Endodermal cell (in vitro differentiated cells): ENCODE data around the gene ATRNL1. TPM values are rescaled to one million over a fixed set of nuclear protein-coding genes. Genes with fewer than 3 reads are reported as not detected.
A peak's percentile ranks its signal among the peaks of the same experiment; 100 is the strongest.

Source experiments
- DNase-seq: peaks from one replicate; pipeline ENCODE4 v3.0.0-alpha.2; 2017
- H3K27ac ChIP-seq: 2 replicates; pipeline ENCODE4 v1.5.1; 2013; ENCODE audit warnings: mild to moderate bottlenecking, low read depth, low read length, moderate library complexity
- H3K27me3 ChIP-seq: 2 replicates; pipeline ENCODE4 v1.6.1; 2013; ENCODE audit warnings: mild to moderate bottlenecking, low read length, moderate library complexity; ENCODE audit not compliant: insufficient read depth, control insufficient read depth, poor library complexity, severe bottlenecking
- H3K36me3 ChIP-seq: 2 replicates; pipeline ENCODE4 v1.7.0; 2013; ENCODE audit warnings: mild to moderate bottlenecking, low read length, moderate library complexity; ENCODE audit not compliant: control insufficient read depth, insufficient read depth
- H3K4me1 ChIP-seq: one replicate; pipeline ENCODE4 v1.7.0; 2013; ENCODE audit warnings: low read length; ENCODE audit not compliant: control insufficient read depth, insufficient read depth
- H3K4me3 ChIP-seq: 2 replicates; pipeline ENCODE4 v1.5.1; 2013; ENCODE audit warnings: mild to moderate bottlenecking, low read length, moderate library complexity
- H3K9ac ChIP-seq: 2 replicates; pipeline ENCODE4 v1.6.1; 2013; ENCODE audit warnings: mild to moderate bottlenecking, low read length, moderate library complexity; ENCODE audit not compliant: poor library complexity, severe bottlenecking; ENCODE audit errors: extremely low read depth
- H3K9me3 ChIP-seq: 2 replicates; pipeline ENCODE4 v1.6.1; 2013; ENCODE audit warnings: mild to moderate bottlenecking, low read length, moderate library complexity; ENCODE audit not compliant: control insufficient read depth
- H3K27ac Mint-ChIP-seq: 2 replicates; pipeline ENCODE4 v1.8.0; 2020; ENCODE audit warnings: mixed read lengths
- H3K27me3 Mint-ChIP-seq: 2 replicates; pipeline ENCODE4 v1.8.0; 2021; ENCODE audit warnings: mild to moderate bottlenecking, mixed read lengths; ENCODE audit not compliant: insufficient read depth
- H3K36me3 Mint-ChIP-seq: 2 replicates; pipeline ENCODE4 v1.8.0; 2020; ENCODE audit warnings: low read depth, mixed read lengths
- H3K4me1 Mint-ChIP-seq: 2 replicates; pipeline ENCODE4 v1.8.0; 2020; ENCODE audit warnings: mixed read lengths
- H3K4me3 Mint-ChIP-seq: 2 replicates; pipeline ENCODE4 v1.8.0; 2020; ENCODE audit warnings: mild to moderate bottlenecking, moderate library complexity, mixed read lengths
- H3K9me3 Mint-ChIP-seq: 2 replicates; pipeline ENCODE4 v1.8.0; 2020; ENCODE audit warnings: mild to moderate bottlenecking, mixed read lengths
- WGBS, 2 experiments: methylation state at CpG; one replicate each; pipeline versions ENCODE4 v1.1.5 to v1.1.7; 2013; ENCODE audit warnings: missing lambda C conversion rate in 2 of 2, mixed read lengths in 1 of 2; ENCODE audit not compliant: insufficient coverage in 1 of 2, insufficient read length in 1 of 2; 5-methylcytosine and 5-hydroxymethylcytosine counted together
- total RNA-seq, 2 donors: library from RNA; stranded (reverse); fragmentation: NEBNext Ultra II Directional in 1 of 2; extraction: Animal tissue kit (Norgen Biotek cat#: 25700) in 1 of 2; gene quantifications; 2 replicates in 1 of 2; 3 replicates in 1 of 2; pipeline ENCODE4 v1.2.1, GENCODE V29; 2021
- TF ChIP-seq, protein P1 (sequence below): fragments of 200-600 bp; sonication (generic); conservative IDR thresholded peaks from 2 replicates; pipeline ENCODE4 v1.5.0; 2021; ENCODE audit warnings: antibody characterized with exemption, mild to moderate bottlenecking

The ATRNL1 gene
- total RNA-seq, 2 donors from 2014 or later, result 8.0 to 9.0 TPM

DNA sequence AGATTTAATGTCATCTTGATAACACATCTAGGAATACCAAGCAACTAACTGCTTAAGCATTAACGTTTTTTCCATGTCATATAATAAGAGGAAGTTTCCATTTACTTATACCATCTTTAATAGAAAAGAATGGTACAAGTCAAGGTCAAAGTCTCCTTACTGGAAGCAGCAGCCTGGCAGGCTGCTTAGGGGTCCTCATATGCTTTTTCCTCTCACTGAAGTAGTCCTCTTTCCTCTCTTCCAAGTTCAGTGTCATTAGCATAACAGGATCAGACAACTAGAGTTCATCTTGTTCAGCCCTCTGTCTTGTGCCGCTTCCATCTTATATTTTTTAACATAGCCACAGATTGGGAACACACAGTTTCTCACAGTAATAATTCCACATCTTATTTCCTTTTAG, 774.1 kb downstream of the ATRNL1 start:
- TF ChIP-seq, protein P1, sequence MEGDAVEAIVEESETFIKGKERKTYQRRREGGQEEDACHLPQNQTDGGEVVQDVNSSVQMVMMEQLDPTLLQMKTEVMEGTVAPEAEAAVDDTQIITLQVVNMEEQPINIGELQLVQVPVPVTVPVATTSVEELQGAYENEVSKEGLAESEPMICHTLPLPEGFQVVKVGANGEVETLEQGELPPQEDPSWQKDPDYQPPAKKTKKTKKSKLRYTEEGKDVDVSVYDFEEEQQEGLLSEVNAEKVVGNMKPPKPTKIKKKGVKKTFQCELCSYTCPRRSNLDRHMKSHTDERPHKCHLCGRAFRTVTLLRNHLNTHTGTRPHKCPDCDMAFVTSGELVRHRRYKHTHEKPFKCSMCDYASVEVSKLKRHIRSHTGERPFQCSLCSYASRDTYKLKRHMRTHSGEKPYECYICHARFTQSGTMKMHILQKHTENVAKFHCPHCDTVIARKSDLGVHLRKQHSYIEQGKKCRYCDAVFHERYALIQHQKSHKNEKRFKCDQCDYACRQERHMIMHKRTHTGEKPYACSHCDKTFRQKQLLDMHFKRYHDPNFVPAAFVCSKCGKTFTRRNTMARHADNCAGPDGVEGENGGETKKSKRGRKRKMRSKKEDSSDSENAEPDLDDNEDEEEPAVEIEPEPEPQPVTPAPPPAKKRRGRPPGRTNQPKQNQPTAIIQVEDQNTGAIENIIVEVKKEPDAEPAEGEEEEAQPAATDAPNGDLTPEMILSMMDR, result no peak
- 76% methylated on average over 2 of the region's 2 CpGs; no CpG with 5 or more reads in 1 of the 2 experiments for WGBS, 2 experiments
- H3K4me3 Mint-ChIP-seq, result no peak overlapping the region

DNA sequence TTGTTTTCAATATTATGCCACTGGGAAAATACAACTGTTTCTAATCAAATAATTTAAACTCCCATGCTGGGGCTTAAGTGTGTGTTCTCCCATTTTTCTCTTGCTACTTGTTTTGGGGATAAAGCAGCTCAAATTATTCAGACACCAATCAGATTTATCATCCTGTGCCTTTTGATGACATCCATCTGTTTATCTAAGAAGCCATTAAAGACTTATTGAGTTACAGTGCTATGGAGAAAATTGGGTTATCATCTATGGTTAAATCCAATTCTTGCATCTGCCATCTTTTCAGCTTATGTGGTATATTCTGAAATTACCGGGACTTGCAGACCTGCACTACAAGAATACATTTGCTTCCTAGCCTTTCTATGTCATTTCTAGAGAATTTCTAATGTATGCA, 778.7 kb downstream of the ATRNL1 start:
- no peak for DNase-seq
- WGBS, 2 experiments, result 100% methylated on average over 1 of the region's 1 CpG; no CpG with 5 or more reads in 1 of the 2 experiments
- no peaks in the 10 kb centered on the region for H3K9me3 ChIP-seq

More for the DNA sequence above, 774.1 kb downstream of the ATRNL1 start:
- no peaks in the 10 kb centered on the region for H3K9me3 ChIP-seq
- no peak overlapping the region for H3K9ac ChIP-seq
- no peak for DNase-seq
- no peaks in the 10 kb centered on the region for H3K27me3 ChIP-seq
- no peak overlapping the region for H3K27ac Mint-ChIP-seq
- H3K9me3 Mint-ChIP-seq, result no peaks in the 10 kb centered on the region
- peaks cover 18% of the 10 kb centered on the region for H3K4me1 Mint-ChIP-seq
- H3K27ac ChIP-seq, result no peak overlapping the region
- no peaks in the 10 kb centered on the region for H3K36me3 Mint-ChIP-seq
- H3K4me1 ChIP-seq, result peaks cover 5% of the 10 kb centered on the region
- H3K27me3 Mint-ChIP-seq, result no peaks in the 10 kb centered on the region
- H3K36me3 ChIP-seq, result no peaks in the 10 kb centered on the region
- no peak overlapping the region for H3K4me3 ChIP-seq

DNA sequence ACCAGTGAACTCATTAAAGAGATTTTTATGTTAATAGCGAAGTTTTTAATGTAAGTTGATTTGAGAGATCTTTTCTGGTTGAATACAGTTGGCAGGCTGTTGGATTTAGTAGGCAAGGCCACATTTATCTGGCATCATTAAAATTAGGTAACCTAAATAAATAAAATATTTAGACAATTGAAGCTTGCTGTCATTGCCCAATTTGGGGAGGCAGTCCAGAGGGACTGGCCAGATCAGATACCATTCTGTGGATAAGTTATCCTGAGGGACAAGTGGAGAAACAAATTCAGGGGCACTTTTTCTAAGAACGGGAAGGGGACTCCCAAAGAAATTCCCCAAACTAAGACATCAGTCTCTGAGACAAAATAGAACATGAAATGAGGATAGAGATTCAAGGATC, 782.0 kb downstream of the ATRNL1 start:
- no peak overlapping the region for H3K9ac ChIP-seq
- 64% methylated on average over 1 of the region's 2 CpGs; no CpG with 5 or more reads in 1 of the 2 experiments for WGBS, 2 experiments
- DNase-seq, result no peak
- no peaks in the 10 kb centered on the region for H3K9me3 ChIP-seq
- H3K27ac ChIP-seq, result no peak overlapping the region
- no peaks in the 10 kb centered on the region for H3K36me3 ChIP-seq
- peaks cover 2% of the 10 kb centered on the region for H3K36me3 Mint-ChIP-seq
- no peak overlapping the region for H3K4me3 Mint-ChIP-seq
- H3K27me3 ChIP-seq, result no peaks in the 10 kb centered on the region
- peaks cover 63% of the 10 kb centered on the region for H3K4me1 Mint-ChIP-seq
- peak overlapping the region; percentile 65 for H3K27ac Mint-ChIP-seq
- H3K4me1 ChIP-seq, result peaks cover 30% of the 10 kb centered on the region
- H3K4me3 ChIP-seq, result no peak overlapping the region
- TF ChIP-seq, protein P1, result no peak
- H3K27me3 Mint-ChIP-seq, result peaks cover 13% of the 10 kb centered on the region
- H3K9me3 Mint-ChIP-seq, result peaks cover 3% of the 10 kb centered on the region

More for the DNA sequence above, 778.7 kb downstream of the ATRNL1 start:
- no peaks in the 10 kb centered on the region for H3K36me3 ChIP-seq
- no peak overlapping the region for H3K27ac Mint-ChIP-seq
- H3K27me3 ChIP-seq, result no peaks in the 10 kb centered on the region
- TF ChIP-seq, protein P1, result no peak
- no peak overlapping the region for H3K9ac ChIP-seq
- no peak overlapping the region for H3K27ac ChIP-seq
- no peaks in the 10 kb centered on the region for H3K36me3 Mint-ChIP-seq
- no peaks in the 10 kb centered on the region for H3K27me3 Mint-ChIP-seq
- no peak overlapping the region for H3K4me3 Mint-ChIP-seq
- H3K4me3 ChIP-seq, result no peak overlapping the region
- H3K9me3 Mint-ChIP-seq, result no peaks in the 10 kb centered on the region
- H3K4me1 ChIP-seq, result peaks cover 25% of the 10 kb centered on the region
- peaks cover 46% of the 10 kb centered on the region for H3K4me1 Mint-ChIP-seq
